ENCODE data around the gene EXO1. TPM values are rescaled to one million over a fixed set of nuclear protein-coding genes. Genes with fewer than 3 reads are reported as not detected.

The EXO1 gene
- total RNA-seq, 1 donor, result 37.2 TPM

DNA sequence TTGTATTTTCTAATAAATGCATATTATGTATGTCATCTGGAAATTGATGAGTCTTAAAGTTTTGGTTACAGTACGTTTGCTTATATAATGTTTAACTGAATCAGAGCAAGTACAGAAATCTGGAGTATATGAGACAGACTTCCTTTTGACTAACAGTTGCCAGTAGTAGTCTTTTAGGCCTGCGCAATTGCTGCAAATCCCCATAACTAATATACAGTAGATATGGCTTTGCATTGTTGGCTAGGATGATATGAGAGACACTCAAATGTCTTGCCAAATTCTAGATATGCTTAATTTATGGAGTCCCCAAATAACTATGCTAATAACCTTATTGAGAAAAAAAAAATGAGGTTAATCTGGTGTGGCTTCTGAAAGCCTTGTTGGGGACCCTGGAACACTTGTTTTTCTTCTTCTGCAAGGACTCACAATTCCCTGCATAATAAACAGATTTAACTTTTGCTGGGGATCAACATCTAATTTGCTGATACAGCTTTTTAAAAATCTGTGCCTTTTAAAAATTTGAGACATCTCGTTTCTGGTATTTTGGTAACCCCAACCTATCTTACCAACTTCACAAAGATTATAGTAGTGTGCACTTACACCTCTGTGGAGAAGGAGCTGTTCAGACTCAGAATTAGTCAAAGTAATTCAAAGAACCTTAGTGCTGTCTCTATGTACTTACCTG is 22.9 kb downstream of the EXO1 start:
- no peak overlapping the region for H3K4me3 ChIP-seq (ENCODE audit: low read depth, low read length)
- TF ChIP-seq, protein P1, sequence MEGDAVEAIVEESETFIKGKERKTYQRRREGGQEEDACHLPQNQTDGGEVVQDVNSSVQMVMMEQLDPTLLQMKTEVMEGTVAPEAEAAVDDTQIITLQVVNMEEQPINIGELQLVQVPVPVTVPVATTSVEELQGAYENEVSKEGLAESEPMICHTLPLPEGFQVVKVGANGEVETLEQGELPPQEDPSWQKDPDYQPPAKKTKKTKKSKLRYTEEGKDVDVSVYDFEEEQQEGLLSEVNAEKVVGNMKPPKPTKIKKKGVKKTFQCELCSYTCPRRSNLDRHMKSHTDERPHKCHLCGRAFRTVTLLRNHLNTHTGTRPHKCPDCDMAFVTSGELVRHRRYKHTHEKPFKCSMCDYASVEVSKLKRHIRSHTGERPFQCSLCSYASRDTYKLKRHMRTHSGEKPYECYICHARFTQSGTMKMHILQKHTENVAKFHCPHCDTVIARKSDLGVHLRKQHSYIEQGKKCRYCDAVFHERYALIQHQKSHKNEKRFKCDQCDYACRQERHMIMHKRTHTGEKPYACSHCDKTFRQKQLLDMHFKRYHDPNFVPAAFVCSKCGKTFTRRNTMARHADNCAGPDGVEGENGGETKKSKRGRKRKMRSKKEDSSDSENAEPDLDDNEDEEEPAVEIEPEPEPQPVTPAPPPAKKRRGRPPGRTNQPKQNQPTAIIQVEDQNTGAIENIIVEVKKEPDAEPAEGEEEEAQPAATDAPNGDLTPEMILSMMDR (IDR thresholded peaks at IDR 0.05; ENCODE audit: insufficient read depth, low read length), result no peak

GRCh38 chr1:241881440-241881839 is 33.4 kb downstream of the EXO1 start:
- DNase-seq (ENCODE audit: low read depth), result no peak
- no peak overlapping the region for H3K4me3 ChIP-seq (ENCODE audit: low read depth, low read length)
- TF ChIP-seq, protein P1 (IDR thresholded peaks at IDR 0.05; ENCODE audit: insufficient read depth, low read length), result no peak

More for the DNA sequence above, 22.9 kb downstream of the EXO1 start:
- no peak for DNase-seq (ENCODE audit: low read depth)

DNA sequence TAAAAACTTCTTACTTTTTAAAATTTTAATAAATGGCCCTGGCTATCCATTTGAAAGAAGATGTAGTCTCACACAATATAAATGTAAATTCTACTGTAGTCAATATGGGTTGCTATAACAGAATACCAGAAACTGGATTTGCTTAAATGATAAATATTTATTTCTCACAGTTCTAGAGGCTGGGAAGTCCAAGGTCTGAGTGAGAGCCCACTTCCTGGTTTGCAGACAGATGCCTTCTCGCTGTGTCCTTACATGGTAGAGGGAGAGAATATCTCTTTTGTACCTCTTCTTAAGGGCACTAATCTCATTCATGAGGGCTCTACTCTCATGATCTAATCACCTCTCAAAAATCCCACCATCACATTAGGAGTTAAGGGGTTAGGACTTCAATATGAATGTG is 35.2 kb downstream of the EXO1 start:
- no peak for DNase-seq (ENCODE audit: low read depth)
- no peak overlapping the region for H3K4me3 ChIP-seq (ENCODE audit: low read depth, low read length)
- TF ChIP-seq, protein P1 (IDR thresholded peaks at IDR 0.05; ENCODE audit: insufficient read depth, low read length), result no peak

DNA sequence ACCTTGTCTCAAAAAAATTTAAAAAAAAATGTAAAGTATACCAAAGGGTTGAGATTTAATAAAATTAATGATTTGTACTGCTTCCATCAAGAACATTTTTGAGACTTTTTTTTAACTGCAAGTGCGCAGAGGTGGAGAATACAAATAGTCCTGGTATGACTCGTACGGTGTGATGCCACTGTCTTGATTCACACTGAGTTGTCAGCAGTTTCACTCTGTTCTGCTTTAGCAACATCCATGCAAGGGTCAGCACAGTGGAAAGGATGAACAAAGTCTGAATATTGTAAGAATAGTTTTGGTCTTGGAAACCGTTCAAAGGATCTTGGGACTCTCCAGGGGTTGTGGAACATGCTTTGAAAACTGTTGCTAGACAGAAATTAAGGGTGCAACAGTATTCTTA is 40.2 kb downstream of the EXO1 start:
- DNase-seq (ENCODE audit: low read depth), result peak; percentile 48
- H3K4me3 ChIP-seq (ENCODE audit: low read depth, low read length), result no peak overlapping the region
- TF ChIP-seq, protein P1 (IDR thresholded peaks at IDR 0.05; ENCODE audit: insufficient read depth, low read length), result no peak

- H3K4me3 ChIP-seq (ENCODE audit: low read depth, low read length), result no peak overlapping the region
- no peak for DNase-seq (ENCODE audit: low read depth)
- TF ChIP-seq, protein P1 (IDR thresholded peaks at IDR 0.05; ENCODE audit: insufficient read depth, low read length), result no peak
Measured at GRCh38 chr1:241891296-241891695, 43.3 kb downstream of the EXO1 start.

GRCh38 chr1:241894016-241894415 is 46.0 kb downstream of the EXO1 start:
- no peak overlapping the region for H3K4me3 ChIP-seq (ENCODE audit: low read depth, low read length)
- DNase-seq (ENCODE audit: low read depth), result no peak
- TF ChIP-seq, protein P1 (IDR thresholded peaks at IDR 0.05; ENCODE audit: insufficient read depth, low read length), result no peak

GRCh38 chr1:241895013-241895412 is 47.0 kb downstream of the EXO1 start:
- no peak overlapping the region for H3K4me3 ChIP-seq (ENCODE audit: low read depth, low read length)
- TF ChIP-seq, protein P1 (IDR thresholded peaks at IDR 0.05; ENCODE audit: insufficient read depth, low read length), result no peak
- DNase-seq (ENCODE audit: low read depth), result no peak

All from fibroblast of the aortic adventitia (primary cell).